H9 (cell line): ENCODE results near the gene DMXL2. TPM values are rescaled to one million over a fixed set of nuclear protein-coding genes. Genes with fewer than 3 reads are reported as not detected.

ENCODE experiments used
- DNase-seq: peaks from one replicate; pipeline ENCODE4 v3.0.0-alpha.2; 2017
- H2AFZ ChIP-seq: one replicate; pipeline ENCODE4 v1.6.1; 2013; ENCODE audit warnings: mild to moderate bottlenecking, low read length, control low read depth, moderate library complexity
- H2AK5ac ChIP-seq: 2 replicates; pipeline ENCODE4 v1.6.1; 2013; ENCODE audit warnings: low read length, control low read depth, mixed read lengths; ENCODE audit not compliant: insufficient read length
- H2BK120ac ChIP-seq: one replicate; pipeline ENCODE4 v1.6.1; 2013; ENCODE audit warnings: low read depth, mild to moderate bottlenecking, low read length, control low read depth, inconsistent platforms; ENCODE audit not compliant: poor library complexity, severe bottlenecking
- H2BK12ac ChIP-seq: 2 replicates; pipeline ENCODE4 v1.6.1; 2013; ENCODE audit warnings: low read length, control low read depth, mixed read lengths, low read depth; ENCODE audit not compliant: insufficient read length
- H2BK15ac ChIP-seq: 2 replicates; pipeline ENCODE4 v1.6.1; 2013; ENCODE audit warnings: low read depth, low read length, control low read depth
- H2BK20ac ChIP-seq: one replicate; pipeline ENCODE4 v1.6.1; 2013; ENCODE audit warnings: low read depth, mild to moderate bottlenecking, low read length, control low read depth, inconsistent platforms; ENCODE audit not compliant: poor library complexity, severe bottlenecking
- H2BK5ac ChIP-seq: 2 replicates; pipeline ENCODE4 v1.6.1; 2013; ENCODE audit warnings: low read length, control low read depth, mixed read lengths; ENCODE audit not compliant: insufficient read length
- H3K14ac ChIP-seq: 2 replicates; pipeline ENCODE4 v1.6.1; 2013; ENCODE audit warnings: low read length, control low read depth; ENCODE audit not compliant: insufficient read depth
- H3K18ac ChIP-seq: 2 replicates; pipeline ENCODE4 v1.6.1; 2013; ENCODE audit warnings: low read depth, mild to moderate bottlenecking, mixed read lengths, low read length, control low read depth; ENCODE audit not compliant: insufficient read length
- H3K23ac ChIP-seq: 2 replicates; pipeline ENCODE4 v1.6.1; 2013; ENCODE audit warnings: low read length, control low read depth, mixed read lengths, low read depth; ENCODE audit not compliant: insufficient read length
- H3K23me2 ChIP-seq: 2 replicates; pipeline ENCODE4 v1.6.1; 2013; ENCODE audit warnings: low read depth, mild to moderate bottlenecking, mixed read lengths, low read length, control low read depth; ENCODE audit not compliant: insufficient read length, poor library complexity, severe bottlenecking
- H3K27ac ChIP-seq: 2 replicates; pipeline ENCODE4 v1.5.1; 2013; ENCODE audit warnings: low read length, control low read depth, mixed read lengths, low read depth; ENCODE audit not compliant: insufficient read length
- H3K27me3 ChIP-seq: 2 replicates; pipeline ENCODE4 v1.6.1; 2013; ENCODE audit warnings: low read length, control low read depth, inconsistent platforms; ENCODE audit not compliant: insufficient read depth
- H3K4ac ChIP-seq: 2 replicates; pipeline ENCODE4 v1.6.1; 2013; ENCODE audit warnings: low read depth, mild to moderate bottlenecking, control low read depth, inconsistent platforms, low read length, moderate library complexity
- H3K4me1 ChIP-seq: 2 replicates; pipeline ENCODE4 v1.6.1; 2013; ENCODE audit warnings: low read length, control low read depth, inconsistent platforms; ENCODE audit not compliant: insufficient read depth
- H3K4me2 ChIP-seq: 2 replicates; pipeline ENCODE4 v1.6.1; 2013; ENCODE audit warnings: low read length, control low read depth, mixed read lengths; ENCODE audit not compliant: insufficient read length, insufficient read depth
- H3K56ac ChIP-seq: 2 replicates; pipeline ENCODE4 v1.6.1; 2013; ENCODE audit warnings: low read depth, mild to moderate bottlenecking, mixed read lengths, low read length, control low read depth; ENCODE audit not compliant: insufficient read length
- H3K79me1 ChIP-seq: 2 replicates; pipeline ENCODE4 v1.6.1; 2013; ENCODE audit warnings: low read depth, mild to moderate bottlenecking, moderate library complexity, low read length, control low read depth, inconsistent platforms; ENCODE audit not compliant: insufficient read depth, poor library complexity, severe bottlenecking
- H3K79me2 ChIP-seq: 2 replicates; pipeline ENCODE4 v1.6.1; 2013; ENCODE audit warnings: low read length, control low read depth, inconsistent platforms; ENCODE audit not compliant: insufficient read depth
- H3K9ac ChIP-seq: 2 replicates; pipeline ENCODE4 v1.6.1; 2013; ENCODE audit warnings: low read length, control low read depth, mixed read lengths; ENCODE audit not compliant: insufficient read length; ENCODE audit errors: extremely low read depth
- H3K9me3 ChIP-seq: one replicate; pipeline ENCODE4 v1.6.1; 2013; ENCODE audit warnings: low read depth, low read length, inconsistent platforms; ENCODE audit not compliant: control insufficient read depth
- H3T11ph ChIP-seq: one replicate; pipeline ENCODE4 v1.6.1; 2013; ENCODE audit warnings: mild to moderate bottlenecking, low read length, control low read depth, inconsistent platforms
- H4K20me1 ChIP-seq: one replicate; pipeline ENCODE4 v1.6.1; 2013; ENCODE audit not compliant: control insufficient read depth, insufficient read length, insufficient read depth
- H4K5ac ChIP-seq: 2 replicates; pipeline ENCODE4 v1.6.1; 2013; ENCODE audit warnings: low read depth, mild to moderate bottlenecking, mixed read lengths, low read length, control low read depth; ENCODE audit not compliant: insufficient read length
- H4K8ac ChIP-seq: replicated peaks from 2 replicates; pipeline ENCODE4 v1.6.1; 2013; ENCODE audit warnings: low read length, control low read depth, mixed read lengths, low read depth; ENCODE audit not compliant: insufficient read length
- H4K91ac ChIP-seq: 2 replicates; pipeline ENCODE4 v1.6.1; 2013; ENCODE audit warnings: low read depth, mild to moderate bottlenecking, moderate library complexity, mixed read lengths, low read length, control low read depth; ENCODE audit not compliant: insufficient read length
- H3K27ac Mint-ChIP-seq, 3 experiments: 2 replicates in 2 of 3; 3 replicates in 1 of 3; pipeline ENCODE4 v1.8.0; 2020 to 2021; ENCODE audit warnings: mixed read lengths in 3 of 3, mild to moderate bottlenecking in 1 of 3, moderate library complexity in 1 of 3
- H3K27me3 Mint-ChIP-seq: 2 replicates; pipeline ENCODE4 v1.8.0; 2021; ENCODE audit warnings: low read depth, mild to moderate bottlenecking, moderate library complexity, mixed read lengths
- H3K36me3 Mint-ChIP-seq, 3 experiments: 2 replicates in 2 of 3; 3 replicates in 1 of 3; pipeline ENCODE4 v1.8.0; 2020 to 2021; ENCODE audit warnings: low read depth in 3 of 3, mixed read lengths in 3 of 3; ENCODE audit not compliant: insufficient read depth in 1 of 3
- H3K4me1 Mint-ChIP-seq, 2 experiments: 2 replicates each; pipeline ENCODE4 v1.8.0; 2020; ENCODE audit warnings: mixed read lengths in 2 of 2
- H3K4me3 Mint-ChIP-seq, 2 experiments: 2 replicates in 1 of 2; 3 replicates in 1 of 2; pipeline ENCODE4 v1.8.0; 2020 to 2021; ENCODE audit warnings: mild to moderate bottlenecking in 2 of 2, mixed read lengths in 2 of 2, moderate library complexity in 1 of 2
- H3K9me3 Mint-ChIP-seq, 2 experiments: 2 replicates in 1 of 2; 3 replicates in 1 of 2; pipeline ENCODE4 v1.8.0; 2020; ENCODE audit warnings: mild to moderate bottlenecking in 2 of 2, mixed read lengths in 2 of 2, moderate library complexity in 1 of 2
- WGBS: extraction: QIAGEN DNeasy Blood & Tissue Kit; methylation state at CpG from one replicate; pipeline ENCODE4 v1.1.7; 2013; ENCODE audit warnings: missing lambda C conversion rate, low lambda C conversion rate, mixed read lengths; ENCODE audit not compliant: insufficient read length; ENCODE audit errors: extremely low coverage; 5-methylcytosine and 5-hydroxymethylcytosine counted together
- total RNA-seq: library from RNA; stranded (reverse); gene quantifications from 2 replicates; pipeline ENCODE4 v1.2.1, GENCODE V29; 2021
- TF ChIP-seq, protein P1 (sequence below): fragments of 200-600 bp; sonication (generic); conservative IDR thresholded peaks from 3 replicates; pipeline ENCODE4 v1.8.0; 2021; ENCODE audit warnings: antibody characterized with exemption, mild to moderate bottlenecking

Gene DMXL2
- total RNA-seq, 1 experiment from 2014 or later: 13.9 TPM

DNA sequence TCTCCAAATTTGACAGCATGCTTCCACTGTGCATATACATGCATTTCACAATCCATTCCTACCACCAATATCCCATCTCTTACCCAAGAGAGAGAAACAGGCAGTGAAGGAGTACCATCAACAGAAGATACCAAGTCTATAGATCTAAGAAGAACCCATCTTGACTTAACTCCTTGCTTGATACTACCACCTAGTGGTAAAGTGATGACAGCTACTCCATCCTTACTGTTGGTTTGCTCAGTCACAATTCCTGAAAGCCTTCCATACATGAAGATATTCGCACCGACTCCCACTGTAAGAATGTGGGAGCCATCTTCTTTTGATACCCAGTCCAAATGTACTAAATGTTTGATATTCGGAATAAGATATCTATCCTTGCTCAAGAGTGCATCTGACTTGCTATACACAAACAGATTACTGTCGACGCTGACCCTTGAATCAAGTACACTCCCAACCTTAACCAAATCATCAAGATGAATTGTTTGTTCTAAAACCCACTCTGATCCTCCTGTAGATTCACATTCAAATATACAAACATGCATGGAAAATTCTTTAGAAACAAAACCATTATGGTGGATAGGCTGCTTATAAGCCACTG, 123.1 kb downstream of the DMXL2 start:
- H3K27me3 ChIP-seq: no peaks in the 10 kb centered on the region
- peaks cover 0 to 4% (median 0%) of the 10 kb centered on the region in 3 experiments; a peak in 2 of 7 replicates for H3K36me3 Mint-ChIP-seq
- no peaks in the 10 kb centered on the region for H3K4me1 ChIP-seq
- H3T11ph ChIP-seq: no peak overlapping the region
- H3K79me1 ChIP-seq: no peaks in the 10 kb centered on the region
- H3K27ac Mint-ChIP-seq: no peak overlapping the region
- no peak overlapping the region for H2BK20ac ChIP-seq
- H3K4me3 Mint-ChIP-seq: no peak overlapping the region
- WGBS: no CpG with 5 or more reads among the region's 5 CpGs
- H3K4me1 Mint-ChIP-seq: no peaks in the 10 kb centered on the region
- H4K8ac ChIP-seq: no peak overlapping the region
- no peak overlapping the region for H2BK15ac ChIP-seq
- DNase-seq: no peak
- H3K9ac ChIP-seq: no peak overlapping the region
- no peak overlapping the region for H3K14ac ChIP-seq
- no peak overlapping the region for H3K4me2 ChIP-seq
- no peaks in the 10 kb centered on the region for H4K20me1 ChIP-seq
- H2BK12ac ChIP-seq: no peak overlapping the region
- no peak overlapping the region for H3K23ac ChIP-seq
- no peaks in the 10 kb centered on the region for H3K9me3 Mint-ChIP-seq
- no peaks in the 10 kb centered on the region for H3K23me2 ChIP-seq
- H3K56ac ChIP-seq: no peak overlapping the region
- no peak overlapping the region for H3K27ac ChIP-seq
- no peak overlapping the region for H2AK5ac ChIP-seq
- TF ChIP-seq, protein P1, sequence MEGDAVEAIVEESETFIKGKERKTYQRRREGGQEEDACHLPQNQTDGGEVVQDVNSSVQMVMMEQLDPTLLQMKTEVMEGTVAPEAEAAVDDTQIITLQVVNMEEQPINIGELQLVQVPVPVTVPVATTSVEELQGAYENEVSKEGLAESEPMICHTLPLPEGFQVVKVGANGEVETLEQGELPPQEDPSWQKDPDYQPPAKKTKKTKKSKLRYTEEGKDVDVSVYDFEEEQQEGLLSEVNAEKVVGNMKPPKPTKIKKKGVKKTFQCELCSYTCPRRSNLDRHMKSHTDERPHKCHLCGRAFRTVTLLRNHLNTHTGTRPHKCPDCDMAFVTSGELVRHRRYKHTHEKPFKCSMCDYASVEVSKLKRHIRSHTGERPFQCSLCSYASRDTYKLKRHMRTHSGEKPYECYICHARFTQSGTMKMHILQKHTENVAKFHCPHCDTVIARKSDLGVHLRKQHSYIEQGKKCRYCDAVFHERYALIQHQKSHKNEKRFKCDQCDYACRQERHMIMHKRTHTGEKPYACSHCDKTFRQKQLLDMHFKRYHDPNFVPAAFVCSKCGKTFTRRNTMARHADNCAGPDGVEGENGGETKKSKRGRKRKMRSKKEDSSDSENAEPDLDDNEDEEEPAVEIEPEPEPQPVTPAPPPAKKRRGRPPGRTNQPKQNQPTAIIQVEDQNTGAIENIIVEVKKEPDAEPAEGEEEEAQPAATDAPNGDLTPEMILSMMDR: peak; percentile 78
- no peaks in the 10 kb centered on the region for H3K27me3 Mint-ChIP-seq
- H2BK5ac ChIP-seq: no peak overlapping the region
- H3K9me3 ChIP-seq: no peaks in the 10 kb centered on the region
- H3K18ac ChIP-seq: no peak overlapping the region
- H2BK120ac ChIP-seq: no peak overlapping the region
- no peak overlapping the region for H4K91ac ChIP-seq
- no peak overlapping the region for H4K5ac ChIP-seq
- H2AFZ ChIP-seq: no peak overlapping the region
- no peaks in the 10 kb centered on the region for H3K79me2 ChIP-seq
- no peak overlapping the region for H3K4ac ChIP-seq
